Activated naive CD8-positive, alpha-beta T cell (primary cell): ENCODE measurements around the gene ZNF490.
"Not testable (repeated sequence)": the region's sequence is repeated elsewhere in the genome, so short reads cannot be mapped to it uniquely, and the experiment has no call there.

Source experiments
- H3K27ac Mint-ChIP-seq: one replicate; pipeline ENCODE4 v1.8.0; 2021; ENCODE audit warnings: mixed read lengths
- H3K27me3 Mint-ChIP-seq: one replicate; pipeline ENCODE4 v1.8.0; 2021; ENCODE audit warnings: mixed read lengths
- H3K36me3 Mint-ChIP-seq: one replicate; pipeline ENCODE4 v1.8.0; 2021; ENCODE audit warnings: mixed read lengths
- H3K4me1 Mint-ChIP-seq: one replicate; pipeline ENCODE4 v1.8.0; 2021; ENCODE audit warnings: low read depth, mixed read lengths
- H3K4me3 Mint-ChIP-seq: one replicate; pipeline ENCODE4 v1.8.0; 2021; ENCODE audit warnings: mild to moderate bottlenecking, mixed read lengths
- H3K9me3 Mint-ChIP-seq: one replicate; pipeline ENCODE4 v1.8.0; 2021; ENCODE audit warnings: low read depth, mixed read lengths

ZNF490 gene

DNA sequence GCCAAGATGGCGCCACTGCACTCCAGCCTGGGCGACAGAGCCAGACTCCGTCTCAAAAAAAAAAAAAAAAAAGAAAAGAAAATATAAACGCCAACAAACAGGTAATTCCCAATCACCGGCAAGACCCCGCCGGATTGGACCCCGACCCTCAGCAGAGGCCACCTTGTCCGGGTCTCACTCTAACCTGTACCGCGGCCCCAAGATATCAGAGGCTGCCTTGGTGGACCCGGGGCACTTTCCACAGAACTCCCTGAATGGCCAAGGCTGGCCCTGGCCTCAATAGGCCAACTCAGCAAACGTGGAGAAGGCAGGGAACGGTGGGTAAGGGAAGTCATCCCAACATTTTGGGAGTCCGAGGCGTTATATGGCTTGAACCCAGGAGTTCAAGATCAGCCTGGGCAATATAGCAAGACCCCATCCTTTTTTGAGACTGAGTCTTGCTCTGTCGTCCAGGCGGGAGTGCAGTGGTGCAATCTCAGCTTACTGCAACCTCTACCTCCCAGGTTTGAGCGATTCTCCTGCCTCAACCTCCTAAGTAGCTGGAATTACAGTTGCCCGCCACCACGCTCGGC lies 28.1 kb upstream of the ZNF490 start:
- Mint-ChIP-seq H3K36me3 (no peaks in the 10 kb centered on the region), H3K4me1 (peaks cover 27% of the 10 kb centered on the region), H3K27me3 (no peaks in the 10 kb centered on the region), H3K27ac (no peak overlapping the region), H3K4me3 (no peak overlapping the region), H3K9me3 (no peaks in the 10 kb centered on the region)

DNA sequence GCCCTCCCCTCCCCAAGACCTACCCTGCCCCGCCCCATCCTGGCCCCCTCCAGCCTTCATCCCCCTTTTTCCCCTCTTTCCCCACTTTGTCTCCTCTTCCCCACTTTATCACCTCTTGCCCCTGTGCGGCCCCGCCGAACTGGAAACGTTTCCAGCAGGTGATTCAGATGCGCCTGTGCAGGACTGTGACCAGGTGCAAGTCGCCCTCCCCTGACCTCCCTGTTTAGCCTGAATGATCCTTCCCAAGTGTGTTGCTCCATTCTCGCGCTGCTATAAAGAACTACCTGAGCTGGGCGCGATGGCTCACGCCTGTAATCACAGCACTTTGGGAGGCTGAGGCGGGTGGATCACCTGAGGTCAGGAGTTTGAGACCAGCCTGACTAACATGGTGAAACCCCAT lies 26.0 kb upstream of the ZNF490 start:
- Mint-ChIP-seq H3K27ac (no peak overlapping the region), H3K4me1 (peaks cover 30% of the 10 kb centered on the region), H3K27me3 (no peaks in the 10 kb centered on the region), H3K36me3 (no peaks in the 10 kb centered on the region), H3K9me3 (no peaks in the 10 kb centered on the region), H3K4me3 (no peak overlapping the region)

DNA sequence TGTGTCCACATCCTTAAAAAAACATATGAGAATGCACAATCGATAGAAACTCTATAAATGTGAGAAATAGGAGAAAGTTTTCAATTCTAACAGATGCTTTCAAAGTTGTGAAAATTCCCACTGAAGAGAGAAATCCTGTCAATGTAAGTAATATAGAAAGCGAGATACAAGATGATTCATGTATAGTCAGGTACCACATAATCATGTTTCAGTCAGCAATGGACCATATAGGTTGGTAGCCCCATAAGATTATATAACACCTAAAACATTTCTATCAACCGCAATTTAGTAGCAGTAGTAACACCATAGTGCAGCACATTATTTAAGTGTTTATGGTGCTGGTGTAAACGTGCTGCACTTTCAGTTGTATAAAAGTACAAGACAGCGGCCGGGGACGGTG lies 18.6 kb upstream of the ZNF490 start:
- Mint-ChIP-seq H3K36me3 (peaks cover 22% of the 10 kb centered on the region), H3K4me3 (no peak overlapping the region), H3K27ac (no peak overlapping the region), H3K4me1 (peaks cover 5% of the 10 kb centered on the region), H3K27me3 (no peaks in the 10 kb centered on the region), H3K9me3 (peaks cover 7% of the 10 kb centered on the region)

DNA sequence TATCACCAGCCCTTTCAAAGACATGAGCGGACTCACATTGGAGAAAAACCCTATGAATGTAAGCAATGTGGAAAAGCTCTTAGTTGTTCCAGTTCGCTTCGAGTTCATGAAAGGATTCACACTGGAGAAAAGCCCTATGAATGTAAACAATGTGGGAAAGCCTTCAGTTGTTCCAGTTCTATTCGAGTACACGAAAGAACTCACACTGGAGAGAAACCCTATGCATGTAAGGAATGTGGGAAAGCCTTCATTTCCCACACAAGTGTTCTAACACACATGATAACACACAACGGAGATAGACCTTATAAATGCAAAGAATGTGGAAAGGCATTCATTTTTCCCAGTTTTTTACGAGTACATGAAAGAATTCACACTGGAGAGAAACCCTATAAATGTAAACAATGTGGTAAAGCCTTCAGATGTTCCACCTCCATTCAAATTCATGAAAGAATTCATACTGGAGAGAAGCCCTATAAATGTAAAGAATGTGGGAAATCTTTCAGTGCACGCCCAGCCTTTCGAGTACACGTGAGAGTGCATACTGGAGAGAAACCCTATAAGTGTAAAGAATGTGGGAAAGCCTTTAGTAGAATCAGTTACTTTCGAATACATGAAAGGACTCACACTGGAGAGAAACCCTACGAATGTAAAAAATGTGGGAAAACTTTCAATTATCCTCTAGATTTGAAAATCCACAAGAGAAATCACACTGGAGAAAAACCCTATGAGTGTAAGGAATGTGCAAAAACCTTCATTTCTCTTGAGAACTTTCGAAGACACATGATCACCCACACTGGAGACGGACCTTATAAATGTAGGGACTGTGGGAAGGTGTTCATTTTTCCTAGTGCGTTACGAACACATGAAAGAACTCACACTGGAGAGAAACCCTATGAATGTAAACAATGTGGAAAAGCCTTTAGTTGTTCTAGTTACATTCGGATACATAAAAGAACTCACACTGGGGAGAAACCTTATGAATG lies 17.7 kb upstream of the ZNF490 start:
- Mint-ChIP-seq H3K36me3 (peaks cover 22% of the 10 kb centered on the region), H3K4me1 (peaks cover 5% of the 10 kb centered on the region), H3K27me3 (no peaks in the 10 kb centered on the region), H3K4me3 (no peak overlapping the region), H3K9me3 (peaks cover 7% of the 10 kb centered on the region), H3K27ac (no peak overlapping the region)

DNA sequence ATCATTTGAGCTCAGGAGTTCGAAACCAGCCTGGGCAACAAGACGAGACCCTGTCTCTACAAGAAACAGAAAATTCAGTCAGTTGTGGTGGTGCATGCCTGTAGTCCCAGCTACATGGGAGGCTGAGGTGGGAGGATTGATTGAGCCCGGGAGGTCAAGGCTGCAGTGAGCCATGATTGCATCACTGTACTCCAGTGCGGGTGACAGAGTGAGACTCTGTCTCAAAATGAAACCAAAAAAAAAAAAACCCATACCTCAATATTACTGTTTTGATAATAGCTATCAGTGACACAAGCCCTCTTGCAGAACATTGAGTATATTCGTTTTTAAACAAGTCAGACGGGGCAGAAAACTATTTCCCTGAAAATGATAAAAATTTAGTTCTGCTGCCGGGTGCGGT lies 16.3 kb upstream of the ZNF490 start:
- peaks cover 2% of the 10 kb centered on the region for H3K4me1 Mint-ChIP-seq
- no peak overlapping the region for H3K27ac Mint-ChIP-seq
- no peaks in the 10 kb centered on the region for H3K27me3 Mint-ChIP-seq
- peaks cover 7% of the 10 kb centered on the region for H3K9me3 Mint-ChIP-seq
- H3K4me3 Mint-ChIP-seq = no peak overlapping the region
- H3K36me3 Mint-ChIP-seq = peaks cover 22% of the 10 kb centered on the region

DNA sequence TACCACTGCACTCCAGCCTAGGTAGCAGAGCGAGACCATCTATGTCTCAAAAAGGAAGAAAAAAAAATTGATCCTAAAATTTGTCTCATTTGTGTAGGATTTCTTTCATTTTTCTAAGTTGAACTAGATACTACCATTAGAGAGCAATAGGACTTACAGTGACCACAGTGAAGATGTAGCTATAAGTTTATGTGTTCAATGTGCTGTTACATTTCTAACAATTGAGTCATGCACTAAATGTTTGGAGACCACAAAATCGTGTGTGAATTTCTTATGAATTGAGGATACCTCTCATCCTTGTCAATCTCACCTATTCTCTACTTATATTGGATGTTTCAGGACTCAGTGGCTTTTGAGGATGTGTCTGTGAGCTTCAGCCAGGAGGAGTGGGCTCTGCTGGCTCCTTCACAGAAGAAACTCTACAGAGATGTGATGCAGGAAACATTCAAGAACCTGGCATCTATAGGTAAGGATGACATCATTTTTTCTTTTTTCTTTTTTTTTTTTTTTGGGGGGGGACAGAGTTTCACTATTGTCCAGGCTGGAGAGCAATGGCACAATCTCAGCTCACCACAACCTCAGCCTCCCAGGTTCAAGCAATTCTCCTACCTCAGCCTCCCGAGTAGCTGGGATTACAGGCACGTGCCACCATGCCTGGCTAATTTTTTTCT lies 12.9 kb upstream of the ZNF490 start:
- Mint-ChIP-seq H3K36me3 (peaks cover 12% of the 10 kb centered on the region), H3K27ac (no peak overlapping the region), H3K4me1 (peaks cover 11% of the 10 kb centered on the region), H3K4me3 (no peak overlapping the region), H3K27me3 (no peaks in the 10 kb centered on the region), H3K9me3 (peaks cover 7% of the 10 kb centered on the region)

DNA sequence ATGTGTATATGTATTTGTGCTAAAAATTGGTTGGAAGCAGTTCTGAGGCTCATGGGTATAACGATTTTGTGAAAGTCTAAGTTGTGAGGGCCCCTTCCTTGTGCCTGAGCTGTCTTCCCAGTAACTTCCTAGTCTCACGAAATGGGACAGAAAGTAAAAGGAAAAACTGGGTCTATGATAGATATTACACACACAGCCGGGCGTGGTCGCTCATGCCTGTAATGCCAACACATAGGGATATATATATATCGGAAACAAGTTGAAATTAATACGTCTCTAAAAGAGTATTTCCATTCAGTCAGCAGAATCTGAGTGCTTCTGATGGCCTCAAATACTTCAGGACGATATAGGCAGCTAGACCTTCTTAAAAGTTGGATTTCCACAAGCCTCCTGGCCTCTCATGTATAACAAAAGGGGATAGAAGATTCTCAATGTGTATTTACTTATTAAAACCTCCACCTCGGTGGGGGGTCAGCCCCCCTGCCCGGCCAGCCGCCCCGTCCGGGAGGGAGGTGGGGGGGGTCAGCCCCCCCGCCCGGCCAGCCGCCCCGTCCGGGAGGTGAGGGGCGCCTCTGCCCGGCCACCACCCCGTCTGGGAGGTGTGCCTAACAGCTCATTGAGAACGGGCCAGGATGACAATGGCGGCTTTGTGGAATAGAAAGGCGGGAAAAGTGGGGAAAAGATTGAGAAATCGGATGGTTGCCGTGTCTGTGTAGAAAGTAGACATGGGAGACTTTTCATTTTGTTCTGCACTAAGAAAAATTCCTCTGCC lies 10.8 kb upstream of the ZNF490 start:
- not testable (repeated sequence) for H3K36me3 Mint-ChIP-seq, H3K4me3 Mint-ChIP-seq, H3K9me3 Mint-ChIP-seq, H3K27ac Mint-ChIP-seq, H3K27me3 Mint-ChIP-seq
- H3K4me1 Mint-ChIP-seq = peaks cover 20% of the 10 kb centered on the region

DNA sequence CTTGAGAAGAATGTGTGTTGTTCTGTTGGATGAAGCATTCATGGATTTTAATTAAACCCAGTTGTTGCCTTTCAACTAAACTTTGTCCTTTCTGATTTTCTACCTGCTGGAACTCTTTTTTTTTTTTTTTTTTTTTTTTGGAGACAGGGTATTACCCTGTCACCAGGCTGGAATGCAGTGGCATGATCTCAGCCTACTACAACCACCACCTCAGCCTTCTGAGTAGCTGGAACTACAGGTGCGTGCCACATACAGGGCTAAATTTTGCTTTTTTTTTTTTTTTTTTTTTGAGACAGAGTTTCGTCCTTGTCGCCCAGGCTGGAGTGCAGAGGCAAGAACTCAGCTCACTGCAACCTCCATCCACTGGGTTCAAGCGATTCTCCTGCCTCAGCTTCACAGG lies 7.0 kb upstream of the ZNF490 start:
- Mint-ChIP-seq H3K9me3 (no peaks in the 10 kb centered on the region), H3K27me3 (no peaks in the 10 kb centered on the region), H3K4me1 (peaks cover 45% of the 10 kb centered on the region), H3K4me3 (no peak overlapping the region), H3K27ac (no peak overlapping the region), H3K36me3 (peaks cover 4% of the 10 kb centered on the region)

DNA sequence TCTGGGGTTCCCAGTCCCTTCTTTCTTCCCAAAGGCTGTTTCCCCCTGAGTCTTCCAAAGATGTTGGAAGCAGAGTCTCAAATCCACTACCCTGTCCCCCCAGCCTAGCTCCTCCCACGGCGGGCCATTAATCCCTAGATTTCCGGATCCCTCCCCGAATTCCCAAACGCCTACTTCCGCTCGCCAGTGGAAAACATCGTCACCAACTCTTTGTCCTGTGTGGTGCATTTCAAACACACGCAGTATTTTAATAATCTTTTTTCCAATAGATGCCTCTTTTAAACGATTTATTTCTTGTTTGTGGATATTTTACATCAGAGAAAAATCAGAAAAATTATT lies 717 bp upstream of the ZNF490 start:
- Mint-ChIP-seq H3K36me3 (peaks cover 6% of the 10 kb centered on the region), H3K4me1 (peaks cover 45% of the 10 kb centered on the region), H3K4me3 (peak overlapping the region; percentile 100), H3K27me3 (no peaks in the 10 kb centered on the region), H3K27ac (peak overlapping the region; percentile 84), H3K9me3 (no peaks in the 10 kb centered on the region)

DNA sequence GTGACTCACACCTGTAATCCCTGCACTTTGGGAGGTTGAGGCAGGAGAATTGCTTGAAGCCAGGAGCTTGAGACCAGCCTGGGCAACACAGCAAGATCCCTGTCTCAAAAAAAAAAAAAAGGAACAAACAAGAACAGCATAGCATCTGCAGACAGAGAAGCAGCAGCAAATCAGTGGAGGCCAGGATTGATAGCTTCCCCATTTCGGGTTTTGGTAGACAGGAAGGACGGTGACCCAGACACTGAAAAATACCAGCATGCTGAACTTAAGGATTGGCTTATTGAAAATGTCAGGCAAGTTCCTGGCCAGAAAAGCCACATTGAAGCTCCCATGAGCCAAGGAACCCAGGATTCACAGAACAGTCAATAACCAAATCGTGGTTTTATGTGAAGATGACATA lies 3.0 kb downstream of the ZNF490 start:
- H3K27me3 Mint-ChIP-seq = no peaks in the 10 kb centered on the region
- no peaks in the 10 kb centered on the region for H3K9me3 Mint-ChIP-seq
- H3K4me1 Mint-ChIP-seq = peaks cover 33% of the 10 kb centered on the region
- no peak overlapping the region for H3K4me3 Mint-ChIP-seq
- peaks cover 2% of the 10 kb centered on the region for H3K36me3 Mint-ChIP-seq
- no peak overlapping the region for H3K27ac Mint-ChIP-seq

DNA sequence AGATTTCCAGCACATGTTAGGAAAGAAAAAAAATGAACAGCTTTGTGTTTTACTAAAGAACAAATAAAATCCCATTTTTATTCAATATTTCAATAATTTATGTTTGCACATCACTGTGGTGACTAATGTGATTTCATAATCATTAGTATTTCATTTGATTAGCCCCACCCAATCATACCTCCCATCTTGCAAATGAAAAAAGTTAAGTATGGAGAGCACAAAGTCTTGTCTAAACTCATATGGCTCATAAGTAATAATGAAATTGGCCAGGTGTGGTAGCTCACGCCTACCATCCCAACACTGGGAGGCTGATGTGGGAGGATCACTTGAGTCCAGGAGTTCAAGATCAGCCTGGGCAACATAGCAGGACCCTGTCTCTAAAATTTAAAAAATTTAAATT lies 3.8 kb downstream of the ZNF490 start:
- Mint-ChIP-seq H3K36me3 (peaks cover 2% of the 10 kb centered on the region), H3K27me3 (no peaks in the 10 kb centered on the region), H3K27ac (no peak overlapping the region), H3K4me1 (peaks cover 28% of the 10 kb centered on the region), H3K4me3 (no peak overlapping the region), H3K9me3 (no peaks in the 10 kb centered on the region)

DNA sequence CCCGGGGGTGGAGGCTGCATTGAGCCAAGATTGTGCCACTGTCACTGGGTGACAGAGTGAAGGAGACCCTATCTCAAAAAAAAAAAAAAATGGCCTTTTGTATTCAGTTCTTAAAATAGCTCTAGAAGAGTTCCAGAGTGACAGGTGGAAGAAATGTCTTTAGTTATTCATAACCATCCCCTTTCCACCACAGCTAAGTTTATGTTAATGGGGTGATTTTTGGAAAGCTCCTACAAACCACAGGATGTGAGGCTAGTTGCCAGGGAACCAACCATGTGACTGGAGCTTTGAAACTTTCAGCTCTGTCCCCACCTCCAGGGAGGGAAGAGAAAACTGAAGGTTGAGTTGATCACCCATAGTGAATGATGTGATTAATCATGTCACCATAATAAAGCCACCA lies 6.9 kb downstream of the ZNF490 start:
- Mint-ChIP-seq H3K4me1 (peaks cover 15% of the 10 kb centered on the region), H3K36me3 (peaks cover 5% of the 10 kb centered on the region), H3K27ac (peak overlapping the region; percentile 54), H3K27me3 (no peaks in the 10 kb centered on the region), H3K4me3 (peak overlapping the region; percentile 32), H3K9me3 (no peaks in the 10 kb centered on the region)

DNA sequence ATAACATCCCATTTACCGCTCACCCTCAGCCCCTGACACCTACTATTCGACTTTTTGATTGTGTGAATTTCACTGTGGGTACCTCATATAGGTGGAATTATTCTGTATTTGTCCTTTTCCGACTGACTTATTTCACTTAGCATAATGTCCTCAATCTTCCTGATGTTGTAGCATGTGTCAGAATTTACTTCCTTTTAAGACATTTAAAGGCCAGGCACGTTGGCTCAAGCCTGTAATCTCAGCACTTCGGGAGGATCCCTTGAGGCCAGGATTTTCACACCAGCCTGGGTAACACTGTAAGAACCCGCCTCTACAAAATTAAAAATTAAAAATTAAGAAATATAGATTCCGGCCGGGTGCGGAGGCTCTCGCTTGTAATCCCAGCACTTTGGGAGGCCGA lies 13.0 kb downstream of the ZNF490 start:
- Mint-ChIP-seq H3K27me3 (no peaks in the 10 kb centered on the region), H3K9me3 (no peaks in the 10 kb centered on the region), H3K4me3 (no peak overlapping the region), H3K27ac (no peak overlapping the region), H3K36me3 (peaks cover 4% of the 10 kb centered on the region), H3K4me1 (no peaks in the 10 kb centered on the region)

DNA sequence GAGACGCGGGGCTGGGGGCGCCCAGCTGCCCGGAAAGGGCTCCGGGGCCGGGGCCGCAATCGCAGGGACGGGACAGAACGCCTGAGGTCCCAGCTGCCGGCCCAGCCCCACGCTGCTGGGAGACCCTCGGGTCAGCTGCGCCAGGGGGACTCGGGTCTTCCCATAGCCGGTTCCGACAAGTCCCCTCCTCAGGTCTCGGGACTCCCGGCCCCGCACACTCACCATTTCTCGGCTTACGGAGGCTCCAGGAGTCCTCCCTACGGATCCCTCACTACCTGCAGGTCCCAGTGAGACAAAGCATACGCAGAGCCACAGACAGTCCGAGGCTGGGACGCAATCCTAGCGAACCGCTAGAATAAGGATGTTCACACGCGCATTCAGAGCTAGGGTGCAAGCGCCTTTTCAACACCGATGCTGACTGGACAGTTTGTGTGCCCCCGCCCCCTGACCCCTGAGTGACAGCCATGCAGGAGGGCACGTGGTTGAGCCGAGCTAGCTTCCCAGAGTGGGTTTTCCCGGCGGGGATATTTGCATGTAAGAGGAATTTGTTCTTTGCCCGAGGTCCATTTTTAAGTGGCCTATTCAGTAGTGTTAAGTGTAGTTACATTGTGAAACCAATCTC lies 13.6 kb downstream of the ZNF490 start:
- peaks cover 4% of the 10 kb centered on the region for H3K36me3 Mint-ChIP-seq
- no peak overlapping the region for H3K4me3 Mint-ChIP-seq
- H3K27me3 Mint-ChIP-seq = no peaks in the 10 kb centered on the region
- H3K9me3 Mint-ChIP-seq = no peaks in the 10 kb centered on the region
- no peak overlapping the region for H3K27ac Mint-ChIP-seq
- H3K4me1 Mint-ChIP-seq = no peaks in the 10 kb centered on the region
